ENCODE measurements around the gene MNAT1.

The MNAT1 gene

DNA sequence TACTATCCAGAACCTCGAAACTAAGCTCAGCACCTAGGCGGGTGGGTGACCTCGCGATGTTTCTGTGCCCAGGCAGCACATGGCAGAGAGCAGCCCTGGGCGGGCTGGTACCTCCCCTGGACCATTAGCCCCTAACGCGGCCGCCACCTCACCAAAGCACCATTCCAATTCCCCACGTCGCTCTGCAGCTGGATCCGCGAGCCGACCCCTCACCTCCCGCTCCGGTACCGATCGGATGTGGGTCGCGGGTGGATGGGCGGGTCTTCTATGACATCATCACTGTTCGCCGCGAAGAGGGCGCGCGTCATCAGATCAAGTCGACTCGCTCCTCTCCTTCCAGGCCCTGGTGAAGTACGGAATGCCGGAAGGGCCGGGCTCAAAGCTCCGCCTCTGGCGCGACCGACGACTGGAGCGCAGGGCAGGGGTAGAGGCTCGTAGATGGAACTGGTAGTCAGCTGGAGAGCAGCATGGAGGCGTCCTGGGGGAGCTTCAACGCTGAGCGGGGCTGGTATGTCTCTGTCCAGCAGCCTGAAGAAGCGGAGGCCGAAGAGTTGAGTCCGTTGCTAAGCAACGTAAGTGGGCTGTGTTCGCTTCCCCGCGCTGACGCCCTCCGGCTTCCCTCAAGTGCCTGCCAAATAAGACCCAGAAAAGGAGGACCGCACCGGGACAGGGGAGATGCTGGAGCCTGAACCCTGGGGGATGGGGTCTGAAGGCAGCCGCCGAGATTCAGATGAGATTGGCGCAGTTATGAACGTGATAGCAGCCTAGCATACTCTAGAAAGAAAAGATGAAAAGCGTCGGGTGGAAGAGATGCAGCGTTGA, 246.5 kb downstream of the MNAT1 start, which contains the start of the genes SLC38A6 and TRMT5:
SLC38A6 (plus strand) TSS at position 435 of the 822 bp plus-strand sequence; CDS start at position 468, 33 bp downstream.
TRMT5 (minus strand) TSS at position 269 of the 822 bp plus-strand sequence; CDS start at position 163, 106 bp downstream.
- peak; percentile 84 for DNase-seq (ENCODE audit: low read depth)
- peak within 1 kb of the TSS; percentile 99 for H3K4me3 ChIP-seq (ENCODE audit: control insufficient read depth, low read depth, low read length)
- TF ChIP-seq, protein P1, sequence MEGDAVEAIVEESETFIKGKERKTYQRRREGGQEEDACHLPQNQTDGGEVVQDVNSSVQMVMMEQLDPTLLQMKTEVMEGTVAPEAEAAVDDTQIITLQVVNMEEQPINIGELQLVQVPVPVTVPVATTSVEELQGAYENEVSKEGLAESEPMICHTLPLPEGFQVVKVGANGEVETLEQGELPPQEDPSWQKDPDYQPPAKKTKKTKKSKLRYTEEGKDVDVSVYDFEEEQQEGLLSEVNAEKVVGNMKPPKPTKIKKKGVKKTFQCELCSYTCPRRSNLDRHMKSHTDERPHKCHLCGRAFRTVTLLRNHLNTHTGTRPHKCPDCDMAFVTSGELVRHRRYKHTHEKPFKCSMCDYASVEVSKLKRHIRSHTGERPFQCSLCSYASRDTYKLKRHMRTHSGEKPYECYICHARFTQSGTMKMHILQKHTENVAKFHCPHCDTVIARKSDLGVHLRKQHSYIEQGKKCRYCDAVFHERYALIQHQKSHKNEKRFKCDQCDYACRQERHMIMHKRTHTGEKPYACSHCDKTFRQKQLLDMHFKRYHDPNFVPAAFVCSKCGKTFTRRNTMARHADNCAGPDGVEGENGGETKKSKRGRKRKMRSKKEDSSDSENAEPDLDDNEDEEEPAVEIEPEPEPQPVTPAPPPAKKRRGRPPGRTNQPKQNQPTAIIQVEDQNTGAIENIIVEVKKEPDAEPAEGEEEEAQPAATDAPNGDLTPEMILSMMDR (IDR thresholded peaks at IDR 0.05; ENCODE audit: control insufficient read depth, insufficient read depth, low read depth, low read length, missing control alignments): no peak

DNA sequence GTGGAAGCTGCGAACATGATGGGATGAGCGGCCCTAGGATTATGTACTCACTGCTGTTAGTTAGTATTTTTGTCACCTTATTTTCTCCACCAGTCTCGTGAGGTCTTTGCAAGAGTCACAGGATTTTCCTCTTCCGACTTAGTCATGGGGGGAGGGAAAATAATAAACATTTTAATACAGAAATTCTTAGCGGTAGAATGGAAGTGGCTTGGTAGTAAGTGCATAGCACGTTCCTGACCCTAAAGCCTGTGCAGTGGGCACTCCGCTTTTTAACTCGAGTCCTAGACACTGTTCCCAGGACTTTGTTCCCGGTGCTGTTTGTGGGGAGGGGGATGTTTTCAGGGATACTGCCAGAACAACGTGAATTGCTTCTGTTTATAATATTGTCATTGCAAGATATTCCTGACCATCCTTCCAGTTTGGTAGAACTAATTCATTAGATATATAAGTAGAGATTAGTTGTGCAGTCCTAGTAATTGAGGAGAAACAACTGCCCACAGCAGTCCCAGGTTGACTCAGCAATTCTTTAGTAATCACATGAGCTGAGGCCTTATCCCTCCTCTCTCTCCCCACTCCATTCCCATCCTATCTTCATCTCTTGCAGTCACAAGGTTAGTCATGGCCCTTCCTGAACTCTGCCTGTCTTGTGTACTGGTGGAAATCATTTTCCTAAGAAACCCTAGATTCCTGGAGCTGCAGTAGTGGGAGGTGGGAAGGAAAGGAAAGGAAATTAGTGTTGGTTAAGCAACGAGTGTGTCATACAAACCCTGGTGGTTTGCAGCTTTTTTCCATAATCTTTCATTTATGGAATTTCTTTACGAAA, 247.3 kb downstream of the MNAT1 start:
- peak; percentile 80 for DNase-seq (ENCODE audit: low read depth)
- H3K4me3 ChIP-seq (ENCODE audit: control insufficient read depth, low read depth, low read length): peak overlapping the region; percentile 99
- TF ChIP-seq, protein P1 (IDR thresholded peaks at IDR 0.05; ENCODE audit: control insufficient read depth, insufficient read depth, low read depth, low read length, missing control alignments): no peak

DNA sequence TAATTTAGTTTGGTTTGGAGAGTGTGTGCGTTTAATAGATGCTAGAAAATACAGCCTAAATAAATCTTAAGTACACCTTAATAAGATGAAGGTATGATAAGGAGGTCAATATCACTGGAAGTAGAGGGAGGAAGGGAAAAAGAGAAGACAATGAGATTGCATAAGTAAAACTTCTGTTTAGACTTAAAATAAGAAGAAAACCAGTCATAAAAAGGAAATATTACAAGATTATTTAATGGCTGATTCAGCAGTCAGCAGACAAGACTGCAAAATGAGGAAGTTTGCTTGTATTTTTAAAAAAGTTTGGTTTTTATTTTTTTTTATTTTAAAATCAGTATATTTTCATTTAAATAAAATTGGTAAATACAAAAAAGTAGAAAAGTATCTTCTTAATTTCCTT, 249.6 kb downstream of the MNAT1 start:
- TF ChIP-seq, protein P1 (IDR thresholded peaks at IDR 0.05; ENCODE audit: control insufficient read depth, insufficient read depth, low read depth, low read length, missing control alignments): no peak
- H3K4me3 ChIP-seq (ENCODE audit: control insufficient read depth, low read depth, low read length): no peak overlapping the region
- no peak for DNase-seq (ENCODE audit: low read depth)

DNA sequence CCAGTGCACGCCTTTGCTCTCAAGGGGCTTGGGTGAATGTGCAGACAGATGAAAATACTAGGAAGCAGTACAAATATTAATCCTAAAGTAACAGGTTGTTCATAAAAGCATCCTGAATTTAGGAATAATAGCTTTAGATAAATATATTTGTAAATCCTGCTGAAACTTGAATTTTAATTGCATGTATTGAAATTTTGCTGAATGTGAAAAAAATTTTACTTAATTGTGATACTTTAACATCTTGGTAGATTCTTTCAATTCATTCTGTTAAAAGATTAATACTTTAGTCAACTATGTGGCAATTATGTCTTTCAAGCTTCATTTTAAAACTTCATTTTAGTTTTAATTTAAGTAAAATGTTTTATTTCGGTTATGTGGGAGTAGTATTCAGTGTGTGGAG, 251.9 kb downstream of the MNAT1 start:
- TF ChIP-seq, protein P1 (IDR thresholded peaks at IDR 0.05; ENCODE audit: control insufficient read depth, insufficient read depth, low read depth, low read length, missing control alignments): no peak
- no peak overlapping the region for H3K4me3 ChIP-seq (ENCODE audit: control insufficient read depth, low read depth, low read length)
- DNase-seq (ENCODE audit: low read depth): no peak

DNA sequence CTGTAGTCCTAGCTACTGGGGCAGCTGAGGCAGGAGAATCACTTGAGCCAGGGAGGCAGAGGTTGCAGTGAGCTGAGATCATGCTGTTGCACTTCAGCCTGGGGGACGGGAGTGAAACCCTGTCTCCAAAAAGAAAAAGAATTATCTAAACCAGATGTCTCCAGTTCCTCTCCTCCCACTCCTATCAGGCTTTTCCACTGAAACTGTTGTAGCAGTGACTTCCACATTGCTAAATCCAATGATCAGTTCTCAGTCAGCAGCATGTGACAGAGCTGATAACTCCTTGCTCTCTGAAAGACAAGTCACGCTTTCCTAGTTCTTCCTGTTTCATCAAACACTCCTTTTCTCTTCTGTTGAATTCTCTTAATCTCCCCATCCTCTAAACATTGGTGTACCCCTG, 255.0 kb downstream of the MNAT1 start:
- TF ChIP-seq, protein P1 (IDR thresholded peaks at IDR 0.05; ENCODE audit: control insufficient read depth, insufficient read depth, low read depth, low read length, missing control alignments): no peak
- H3K4me3 ChIP-seq (ENCODE audit: control insufficient read depth, low read depth, low read length): no peak overlapping the region
- peak; percentile 35 for DNase-seq (ENCODE audit: low read depth)

DNA sequence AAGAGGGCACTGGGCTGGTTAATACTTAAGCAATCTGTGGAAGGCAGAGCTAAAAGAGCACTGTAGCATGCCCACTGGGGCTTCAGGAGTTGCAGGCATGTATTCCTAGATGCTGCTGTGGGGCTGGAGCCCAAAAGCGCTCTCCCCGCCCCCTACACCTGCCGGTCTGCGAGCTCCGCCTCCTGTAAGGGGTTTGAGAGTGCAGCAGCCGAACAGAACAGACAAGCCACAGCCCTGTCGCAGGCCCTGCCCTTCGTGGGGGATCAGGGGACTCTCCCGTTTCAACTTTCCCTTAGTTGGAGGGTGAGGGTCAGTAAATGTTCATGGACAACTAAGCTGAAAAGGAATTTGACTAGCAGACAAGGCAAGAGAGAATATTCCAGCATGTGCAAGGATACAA, 264.1 kb downstream of the MNAT1 start:
- TF ChIP-seq, protein P1 (IDR thresholded peaks at IDR 0.05; ENCODE audit: control insufficient read depth, insufficient read depth, low read depth, low read length, missing control alignments): no peak
- no peak for DNase-seq (ENCODE audit: low read depth)
- no peak overlapping the region for H3K4me3 ChIP-seq (ENCODE audit: control insufficient read depth, low read depth, low read length)
